GM19455 (cell line): ENCODE measurements around the gene WDR48.
A peak's percentile ranks its signal among the peaks of the same experiment; 100 is the strongest.

Source experiments
- ATAC-seq: cut with Tn5 transposase; IDR thresholded peaks from one replicate; pipeline ENCODE4 v1.9.1; 2021; ENCODE audit not compliant: unreplicated experiment

Gene WDR48

GRCh38 chr3:39062180-39062579 lies 10.4 kb downstream of the WDR48 start:
- no peak for ATAC-seq

DNA sequence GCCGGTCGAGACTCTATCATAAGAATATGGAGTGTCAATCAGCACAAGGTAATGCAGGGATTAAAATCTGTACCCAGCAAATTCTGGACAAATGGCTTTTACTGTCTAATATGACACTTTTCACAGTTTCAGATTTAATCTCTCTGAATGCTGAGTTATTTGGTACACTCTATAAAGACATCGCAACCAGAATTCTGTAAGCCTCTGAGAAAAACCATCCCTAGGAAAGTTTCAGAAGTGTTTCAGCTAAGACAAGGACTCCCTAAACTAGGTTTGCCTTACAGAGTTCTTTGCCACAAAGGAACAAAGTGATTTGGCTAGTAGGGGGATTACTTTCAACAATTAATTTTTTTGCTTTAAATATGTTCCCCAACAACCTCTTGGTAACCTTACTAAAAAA lies 11.3 kb downstream of the WDR48 start:
- ATAC-seq, result no peak

- no peak for ATAC-seq
These were observed 12.8 kb downstream of the WDR48 start for GRCh38 chr3:39064646-39065045.

DNA sequence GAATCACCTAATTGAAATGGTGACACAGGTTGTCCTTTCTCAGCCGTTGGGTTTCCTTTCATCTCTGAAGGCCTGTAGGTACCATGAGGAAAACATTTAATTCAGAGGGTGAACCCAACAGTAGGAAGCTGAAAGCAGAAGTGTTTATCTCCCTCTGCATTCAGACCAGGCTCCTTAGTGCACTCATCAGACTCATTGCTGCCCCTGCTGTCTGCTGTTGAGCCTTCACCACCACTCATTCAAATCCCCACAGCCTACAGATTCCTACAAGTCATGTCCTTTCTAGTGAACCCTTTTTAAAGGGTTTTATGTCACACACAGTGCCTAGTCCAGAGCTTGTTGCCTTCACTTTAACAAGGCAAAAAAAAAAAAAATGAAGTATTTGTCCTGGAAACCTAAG lies 13.4 kb downstream of the WDR48 start:
- peak; percentile 82 for ATAC-seq

GRCh38 chr3:39067286-39067685 lies 15.5 kb downstream of the WDR48 start:
- ATAC-seq, result no peak

DNA sequence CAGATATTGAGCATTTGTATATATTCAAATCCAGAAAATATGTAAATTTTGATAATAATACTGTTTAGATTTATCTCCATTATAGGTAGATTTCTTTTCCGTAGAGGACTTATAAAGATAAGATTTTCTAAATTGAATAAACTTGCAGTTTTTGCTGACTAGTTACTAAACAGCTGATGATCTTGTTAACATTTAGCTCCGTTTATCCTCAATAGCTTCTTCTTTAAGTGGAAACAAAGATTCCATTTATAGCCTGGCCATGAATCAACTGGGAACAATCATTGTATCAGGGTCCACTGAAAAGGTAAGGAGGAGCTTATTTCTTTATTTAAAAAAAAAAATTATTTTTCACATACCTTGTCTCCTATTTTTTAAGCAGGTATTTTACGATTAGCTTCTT lies 16.7 kb downstream of the WDR48 start:
- ATAC-seq, result no peak

GRCh38 chr3:39075910-39076309 lies 24.1 kb downstream of the WDR48 start:
- ATAC-seq, result no peak

GRCh38 chr3:39079530-39079929 lies 27.7 kb downstream of the WDR48 start:
- no peak for ATAC-seq

DNA sequence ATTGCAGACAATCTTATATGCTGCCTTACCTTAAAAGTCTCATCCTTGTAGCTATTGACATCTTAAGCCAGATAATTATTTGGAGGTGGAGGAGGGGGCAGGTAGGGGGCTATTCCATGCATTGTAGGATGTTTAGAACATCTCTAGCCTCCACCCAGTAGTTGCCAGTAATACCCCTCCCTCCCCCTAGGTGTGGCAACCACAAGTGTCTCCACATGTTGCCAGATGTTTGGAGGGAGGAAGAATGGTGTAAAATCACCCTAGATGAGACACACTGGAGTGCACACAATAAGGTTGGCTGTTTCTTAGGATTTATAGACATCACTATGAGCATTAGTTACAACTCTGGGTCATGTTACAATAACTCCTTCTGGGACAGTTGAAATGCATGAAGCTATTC lies 28.2 kb downstream of the WDR48 start:
- ATAC-seq, result no peak

GRCh38 chr3:39082666-39083313 lies 31.0 kb downstream of the WDR48 start:
- no peak for ATAC-seq

DNA sequence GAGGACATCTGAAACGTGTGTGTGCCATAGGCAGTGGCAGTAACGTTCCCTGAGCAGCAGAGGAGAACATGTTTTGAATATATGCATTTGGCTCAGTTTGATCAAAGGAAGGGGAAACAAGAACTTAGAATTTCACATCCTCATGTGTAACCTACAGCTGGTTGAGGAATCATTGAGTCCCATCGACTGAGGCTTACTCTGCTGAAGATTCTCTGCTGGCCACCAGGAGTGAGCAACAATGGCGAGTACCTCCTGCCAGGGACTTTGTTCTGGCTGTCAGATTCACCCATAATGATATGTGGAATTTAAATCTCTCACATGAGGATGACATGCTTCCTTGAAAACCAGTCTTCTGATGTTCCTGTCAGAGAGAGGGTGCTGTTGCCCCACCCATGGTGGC lies 34.3 kb downstream of the WDR48 start:
- ATAC-seq, result no peak

GRCh38 chr3:39088456-39088855 lies 36.6 kb downstream of the WDR48 start:
- ATAC-seq, result no peak

DNA sequence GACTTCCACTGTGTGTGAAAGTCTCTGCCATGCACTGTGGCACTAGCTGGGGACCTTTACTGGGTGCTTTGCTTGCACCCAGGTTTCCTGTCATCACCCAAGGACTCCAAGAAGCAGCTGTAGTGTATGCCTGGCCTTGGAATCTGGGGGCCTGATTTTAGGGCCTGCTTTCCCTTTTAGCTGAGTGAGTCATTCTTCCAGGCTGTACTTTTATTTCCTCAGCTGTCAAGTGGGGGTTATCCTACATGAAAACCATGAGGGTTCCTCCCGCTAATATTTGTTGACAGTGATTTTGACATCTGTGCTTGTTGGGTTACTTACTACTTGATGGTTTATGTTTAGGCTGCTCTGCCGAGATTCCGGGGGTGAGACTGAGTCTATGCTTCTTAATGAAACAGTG lies 37.1 kb downstream of the WDR48 start:
- no peak for ATAC-seq

- ATAC-seq, result no peak
These were observed 39.1 kb downstream of the WDR48 start for GRCh38 chr3:39090922-39091321.

GRCh38 chr3:39094851-39095677 lies 43.2 kb downstream of the WDR48 start:
- no peak for ATAC-seq

- ATAC-seq, result no peak
These were observed 44.0 kb downstream of the WDR48 start for GRCh38 chr3:39095778-39096177.

DNA sequence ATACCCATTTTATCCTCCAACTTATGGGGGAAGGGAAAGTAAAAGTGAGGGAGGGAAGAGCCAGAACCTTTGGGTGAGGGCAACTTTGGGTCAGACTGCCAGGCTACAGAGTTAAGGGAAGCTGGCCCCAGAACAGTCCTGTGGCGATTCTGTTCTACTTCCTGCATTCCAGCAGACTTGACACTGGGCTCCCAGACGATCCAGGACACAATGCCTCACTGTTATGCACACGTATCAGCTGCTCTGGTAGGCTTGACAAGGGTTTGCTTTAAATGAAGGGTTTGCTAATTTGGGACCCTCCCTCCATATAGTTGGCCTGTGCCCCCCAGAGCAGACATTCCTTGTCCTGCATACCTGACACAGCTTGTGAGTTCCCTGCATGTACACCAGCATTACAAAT lies 45.0 kb downstream of the WDR48 start:
- ATAC-seq, result no peak

DNA sequence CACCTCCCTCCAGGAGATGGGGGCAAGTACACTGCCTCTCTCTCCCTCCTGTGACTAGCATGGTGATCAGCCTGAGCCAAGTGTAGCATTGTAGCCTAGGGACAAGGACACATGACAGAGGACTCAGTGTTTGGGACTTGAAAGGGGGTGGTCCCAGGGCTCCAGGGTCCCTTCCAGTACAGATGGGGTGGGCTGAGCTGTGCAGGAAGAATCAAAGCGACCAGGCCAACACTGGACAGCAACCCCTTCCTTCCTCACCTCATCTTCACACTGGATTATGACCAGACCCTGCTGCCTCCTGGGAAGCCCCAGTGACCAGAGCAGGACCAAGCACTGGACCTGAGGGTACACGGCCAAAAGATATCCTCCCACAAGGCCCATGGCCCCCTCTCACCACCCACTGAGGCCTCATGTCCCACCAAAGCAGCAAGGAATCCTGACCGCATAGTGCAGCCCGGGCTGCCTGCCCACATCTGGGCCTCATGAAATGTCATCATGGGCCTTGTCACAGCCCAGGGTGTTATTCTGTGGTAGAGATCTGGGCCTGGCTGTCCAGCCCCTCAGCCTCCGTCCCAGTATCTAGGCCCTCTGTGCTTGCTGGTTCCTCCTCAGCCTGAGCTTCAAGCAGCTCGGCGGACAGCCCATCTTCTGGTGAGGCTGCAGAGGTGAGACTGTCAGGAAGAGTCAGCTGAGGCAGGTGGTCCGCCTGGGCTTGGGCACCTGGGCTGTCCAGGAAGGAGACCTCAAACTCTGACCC lies 46.1 kb downstream of the WDR48 start:
- no peak for ATAC-seq

DNA sequence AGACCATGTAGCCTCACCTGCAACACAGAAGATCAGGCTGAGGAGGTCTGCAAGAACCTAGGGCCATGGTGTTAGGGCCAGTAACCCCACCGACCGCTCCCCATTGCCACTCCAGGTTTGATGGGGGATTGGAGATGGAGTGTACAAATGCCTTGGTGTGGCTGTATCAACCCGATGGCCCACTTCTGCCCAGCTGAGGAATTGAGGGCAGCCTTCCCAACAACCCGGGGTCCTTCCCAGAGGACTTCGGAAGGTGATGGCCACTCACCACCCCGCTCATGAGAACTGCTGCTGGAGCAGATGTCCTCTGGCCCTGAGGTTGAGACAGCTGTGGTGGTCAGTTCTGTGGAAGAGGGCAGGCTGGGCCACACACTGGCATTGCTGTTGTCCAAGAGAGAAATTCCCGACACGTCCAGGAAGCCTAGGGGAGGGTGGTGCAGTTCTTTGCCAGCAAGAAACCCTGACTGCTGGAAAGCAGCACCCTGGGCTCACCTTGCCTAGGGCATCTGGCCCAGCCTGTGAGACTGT lies 46.7 kb downstream of the WDR48 start:
- ATAC-seq, result no peak

DNA sequence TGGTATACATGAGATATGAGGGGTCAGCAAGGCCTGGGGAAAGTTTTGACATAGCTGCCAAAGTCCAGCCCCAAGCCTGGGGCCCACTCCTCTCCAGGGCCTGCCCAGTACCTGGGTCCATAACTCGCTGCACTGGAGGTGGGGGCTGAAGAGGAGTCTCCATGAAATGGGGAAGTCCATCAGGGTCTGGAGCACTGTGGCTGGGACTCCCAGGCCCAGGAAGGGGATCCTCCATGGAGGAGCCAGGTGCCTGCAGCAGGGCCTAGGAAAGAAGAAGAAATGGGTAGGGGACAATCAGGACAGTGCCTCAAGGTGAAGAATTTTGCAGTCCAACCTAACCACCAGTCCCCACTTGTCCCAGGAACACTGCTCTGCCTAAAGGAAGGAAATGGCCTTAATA lies 47.4 kb downstream of the WDR48 start:
- ATAC-seq, result no peak

GRCh38 chr3:39099738-39100499 lies 48.1 kb downstream of the WDR48 start:
- ATAC-seq, result no peak
